Endothelial cell of umbilical vein (primary cell): ENCODE measurements around the gene LCT. TPM values are rescaled to one million over a fixed set of nuclear protein-coding genes. Genes with fewer than 3 reads are reported as not detected.

ENCODE experiments used
- BruUV-seq: library from RNA; stranded (reverse); fragments of 400-500 nt; replicated peaks from 2 replicates; lab custom pipeline; 2021; lab: Mats Ljungman, UMichigan
- CTCF ChIA-PET: fragments of 300-600, 350-600 bp; sonication (Branson Sonifier 250); formaldehyde crosslinking; loops from one replicate; lab custom pipeline; 2021; ENCODE audit warnings: antibody characterized with exemption, inconsistent platforms; lab: Charles Lee
- POLR2A ChIA-PET: fragments of 300-600, 350-600 bp; sonication (Branson Sonifier 250); formaldehyde crosslinking; loops from one replicate; lab custom pipeline; 2021; ENCODE audit warnings: antibody characterized with exemption, inconsistent platforms; lab: Charles Lee
- DNase-seq: peaks from one replicate; pipeline ENCODE4 v3.0.0-alpha.2; 2011; ENCODE audit warnings: low read depth, low spot score
- FAIRE-seq: peaks from 2 replicates; lab custom pipeline; 2011; peaks lifted over from hg19 to GRCh38; lab: Jason Lieb, UNC
- H2AFZ ChIP-seq: 2 replicates; pipeline ENCODE4 v1.6.0; 2012; ENCODE audit warnings: low read depth, low read length, control low read depth, inconsistent platforms
- H3K27ac ChIP-seq: 2 replicates; pipeline ENCODE4 v1.5.1; 2011; ENCODE audit warnings: low read depth, mild to moderate bottlenecking, control low read depth, low read length, moderate library complexity; ENCODE audit not compliant: insufficient read depth
- H3K27me3 ChIP-seq, 2 experiments: 2 replicates each; pipeline versions ENCODE4 v1.6.0 to v1.6.1; 2011; ENCODE audit warnings: low read length in 2 of 2, mixed read lengths in 1 of 2; ENCODE audit not compliant: control insufficient read depth in 2 of 2, insufficient read depth in 2 of 2
- H3K36me3 ChIP-seq, 2 experiments: 2 replicates in 1 of 2; 3 replicates in 1 of 2; pipeline ENCODE4 v1.5.1; 2011; ENCODE audit warnings: low read length in 2 of 2, mild to moderate bottlenecking in 1 of 2, moderate library complexity in 1 of 2; ENCODE audit not compliant: control insufficient read depth in 2 of 2, insufficient read depth in 2 of 2; ENCODE audit errors: extremely low read depth in 1 of 2
- H3K4me1 ChIP-seq: 3 replicates; pipeline ENCODE4 v1.5.1; 2011; ENCODE audit warnings: mild to moderate bottlenecking, low read length; ENCODE audit not compliant: control insufficient read depth, insufficient read depth; ENCODE audit errors: extremely low read depth
- H3K4me2 ChIP-seq: 2 replicates; pipeline ENCODE4 v1.6.1; 2011; ENCODE audit warnings: low read length, control low read depth, mixed read lengths; ENCODE audit not compliant: insufficient read depth
- H3K4me3 ChIP-seq, 3 experiments: fragments of 200-600 bp in 1 of 3; sonication (generic), shearing (Covaris generic) in 1 of 3; replicated peaks in 1 of 3; 2 replicates each; pipeline ENCODE4 v1.5.1; 2011 to 2016; ENCODE audit warnings: control low read depth in 3 of 3, low read length in 3 of 3, mild to moderate bottlenecking in 2 of 3, inconsistent platforms in 1 of 3, low read depth in 1 of 3, moderate library complexity in 1 of 3; ENCODE audit not compliant: insufficient read depth in 1 of 3
- H3K79me2 ChIP-seq: 2 replicates; pipeline ENCODE4 v1.6.0; 2012; ENCODE audit warnings: low read length, inconsistent platforms; ENCODE audit not compliant: control insufficient read depth, insufficient read depth
- H3K9ac ChIP-seq: replicated peaks from 2 replicates; pipeline ENCODE3; 2011; ENCODE audit warnings: low read length, control low read depth; ENCODE audit not compliant: insufficient read depth; ENCODE audit errors: extremely low read depth
- H3K9me1 ChIP-seq: replicated peaks from 3 replicates; pipeline ENCODE4 v1.6.0; 2011; ENCODE audit warnings: mild to moderate bottlenecking, low read length; ENCODE audit not compliant: control insufficient read depth, insufficient read depth; ENCODE audit errors: extremely low read depth
- H3K9me3 ChIP-seq: replicated peaks from 2 replicates; pipeline ENCODE4 v1.5.1; 2012; ENCODE audit warnings: low read length, inconsistent platforms; ENCODE audit not compliant: control insufficient read depth, insufficient read depth
- H4K20me1 ChIP-seq: replicated peaks from 2 replicates; pipeline ENCODE3; 2011; ENCODE audit warnings: mild to moderate bottlenecking, low read length; ENCODE audit not compliant: control insufficient read depth, insufficient read depth; ENCODE audit errors: extremely low read depth
- CTCF ChIP-seq, 2 donors: IDR thresholded peaks; 1 replicate in 1 of 2; 2 replicates in 1 of 2; pipeline ENCODE4 v1.5.1; 2011; ENCODE audit warnings: low read length in 2 of 2, mild to moderate bottlenecking in 2 of 2, moderate library complexity in 2 of 2, control low read depth in 1 of 2, inconsistent platforms in 1 of 2, low read depth in 1 of 2; ENCODE audit not compliant: insufficient read depth in 1 of 2; ENCODE audit errors: extremely low read depth in 1 of 2
- EZH2 ChIP-seq: IDR thresholded peaks from 2 replicates; pipeline ENCODE4 v1.6.1; 2012; ENCODE audit warnings: borderline replicate concordance, low read depth, mild to moderate bottlenecking, moderate library complexity, low read length, inconsistent platforms; ENCODE audit not compliant: severe bottlenecking
- FOS ChIP-seq: IDR thresholded peaks from 2 replicates; pipeline ENCODE4 v1.6.1; 2011; ENCODE audit warnings: mild to moderate bottlenecking, low read length, moderate library complexity, borderline replicate concordance; ENCODE audit not compliant: insufficient read depth
- GATA2 ChIP-seq: IDR thresholded peaks from 2 replicates; pipeline ENCODE4 v1.7.0; 2011; ENCODE audit warnings: low read depth, mild to moderate bottlenecking, moderate library complexity, mixed read lengths, low read length; ENCODE audit not compliant: insufficient read length, insufficient read depth
- JUN ChIP-seq: IDR thresholded peaks from 2 replicates; pipeline ENCODE4 v1.6.1; 2011; ENCODE audit warnings: borderline replicate concordance, low read depth; ENCODE audit not compliant: insufficient read length, insufficient read depth
- MAX ChIP-seq: IDR thresholded peaks from 2 replicates; pipeline ENCODE4 v1.6.1; 2011; ENCODE audit not compliant: insufficient read depth, insufficient read length
- MYC ChIP-seq: IDR thresholded peaks from one replicate; pipeline ENCODE4 v1.6.1; 2011; ENCODE audit warnings: mild to moderate bottlenecking, low read depth, low read length
- POLR2A ChIP-seq: IDR thresholded peaks from 2 replicates; pipeline ENCODE4 v1.6.1; 2012; ENCODE audit warnings: low read depth, mild to moderate bottlenecking, control low read depth, low read length
- POLR2AphosphoS5 ChIP-seq: IDR thresholded peaks from 2 replicates; pipeline ENCODE4 v1.6.1; 2012; ENCODE audit warnings: low read depth, mild to moderate bottlenecking, control low read depth, low read length, moderate library complexity; ENCODE audit not compliant: insufficient read depth
- dilution Hi-C: fragments of 300-500 bp; cut with MboI; formaldehyde crosslinking; loops from one replicate; pipeline ENCODE4 v1.15.0; 2019; ENCODE audit warnings: low sequenced_read_pairs; ENCODE audit not compliant: extremely low pct_ligation_motif_present
- intact Hi-C: fragments of 100-400 bp; cut with micrococcal nuclease; formaldehyde crosslinking; loops from one replicate; pipeline ENCODE4 v1.10.0; 2022
- polyA plus RNA-seq, 4 experiments: library from polyadenylated mRNA; depleted of rRNA in 3 of 4; stranded (reverse) in 3 of 4; unstranded in 1 of 4; fragments of >200 nt; gene quantifications; 2 replicates each; pipeline versions ENCODE4 v1.2.1 to v1.2.3, GENCODE V29; 2011 to 2012; ENCODE audit warnings: missing spikeins in 1 of 4
- total RNA-seq: library from RNA; stranded (reverse); gene quantifications from 2 replicates; pipeline ENCODE4 v1.2.3, GENCODE V29; 2021

LCT gene
- total and polyA plus RNA-seq, 2 donors (not counting 3 experiments of a cell fraction or from before 2014, with no cell fraction given) = 0.07 TPM; not detected in 1

GRCh38 chr2:135818937-135819610, 17.9 kb downstream of the LCT start:
- no peak overlapping the region for H3K4me3 ChIP-seq
- DNase-seq (peak; percentile 16), FAIRE-seq (no peak)
- CTCF ChIA-PET = interaction anchor here (0.7 to 0.9 kb wide), 2 partner anchors 45 to 565 kb away, joined by 3 read pairs; no protein-coding TSS in a partner anchor
- dilution Hi-C loops (no loop called here), intact Hi-C loops (loop anchor here (1.0 kb wide), 1 partner anchor 565 kb away; no protein-coding TSS in a partner anchor)
- no peaks in the 10 kb centered on the region for H3K9me3 ChIP-seq
- H3K27ac ChIP-seq = no peak overlapping the region
- no peak overlapping the region for H3K9ac ChIP-seq
- H3K4me2 ChIP-seq = no peak overlapping the region
- H2AFZ ChIP-seq = no peak overlapping the region
- BruUV-seq = no TSS peak
- no peaks in the 10 kb centered on the region for H3K9me1 ChIP-seq
- POLR2A ChIA-PET = no interaction called here
- no peaks in the 10 kb centered on the region for H3K79me2 ChIP-seq
- H3K4me1 ChIP-seq = no peaks in the 10 kb centered on the region
- peaks cover 0 to 4% of the 10 kb centered on the region in 2 experiments for H3K27me3 ChIP-seq
- peak in 1 of 2 donors; percentile 34 for TF ChIP-seq CTCF (IDR thresholded peaks at IDR 0.05; ENCODE audit: extremely low read depth in 1 of 2, insufficient read depth in 1 of 2, low read depth in 1 of 2, low read length in 2 of 2)
- no peak for TF ChIP-seq GATA2
- H4K20me1 ChIP-seq = no peaks in the 10 kb centered on the region
- H3K36me3 ChIP-seq = no peaks in the 10 kb centered on the region

GRCh38 chr2:135817951-135818350, 19.0 kb downstream of the LCT start:
- DNase-seq = no peak
- H4K20me1 ChIP-seq = no peaks in the 10 kb centered on the region
- intact Hi-C loops = no loop called here
- no peak overlapping the region for H3K4me2 ChIP-seq
- TF ChIP-seq POLR2A = no peak
- no peak for TF ChIP-seq POLR2AphosphoS5
- TF ChIP-seq GATA2 = no peak
- TF ChIP-seq EZH2 = no peak
- no peak for TF ChIP-seq MAX
- no peak for TF ChIP-seq CTCF (IDR thresholded peaks at IDR 0.05; ENCODE audit: extremely low read depth in 1 of 2, insufficient read depth in 1 of 2, low read depth in 1 of 2, low read length in 2 of 2)
- no peak for TF ChIP-seq FOS
- TF ChIP-seq MYC = no peak
- no peak for TF ChIP-seq JUN
- no peaks in the 10 kb centered on the region for H3K4me1 ChIP-seq
- no peak overlapping the region for H3K9ac ChIP-seq
- ChIA-PET CTCF (interaction anchor here (0.7 kb wide), 1 partner anchor 44 kb away, joined by 3 read pairs; no protein-coding TSS in a partner anchor), POLR2A (no interaction called here)
- H3K9me3 ChIP-seq = no peaks in the 10 kb centered on the region
- H3K4me3 ChIP-seq = no peak overlapping the region
- no TSS peak for BruUV-seq
- FAIRE-seq = no peak
- no peak overlapping the region for H2AFZ ChIP-seq
- no peaks in the 10 kb centered on the region for H3K79me2 ChIP-seq
- dilution Hi-C loops = no loop called here
- peaks cover 0 to 3% of the 10 kb centered on the region in 2 experiments for H3K27me3 ChIP-seq
- H3K36me3 ChIP-seq = no peaks in the 10 kb centered on the region
- H3K9me1 ChIP-seq = no peaks in the 10 kb centered on the region
- H3K27ac ChIP-seq = no peak overlapping the region
